H1 (cell line): ENCODE data around the gene DDOST. TPM values are rescaled to one million over a fixed set of nuclear protein-coding genes. Genes with fewer than 3 reads are reported as not detected.

Experiments
- CBX8 ChIP-seq: fragments of 300-800, 300-1000 bp; sonication (generic); IDR thresholded peaks from 2 replicates; pipeline ENCODE4 v1.7.1; 2016; ENCODE audit warnings: low read depth, low read length, borderline replicate concordance
- CHD2 ChIP-seq: IDR thresholded peaks from 2 replicates; pipeline ENCODE4 v1.6.1; 2012; ENCODE audit warnings: low read length, improper control_type of control experiment
- CHD7 ChIP-seq: fragments of 300-600 bp; sonication (generic); IDR thresholded peaks from 2 replicates; pipeline ENCODE4 v1.7.1; 2012; ENCODE audit warnings: low read length, moderate library complexity, mild to moderate bottlenecking, inconsistent platforms; ENCODE audit not compliant: insufficient replicate concordance
- CTBP2 ChIP-seq: IDR thresholded peaks from 2 replicates; pipeline ENCODE4 v1.7.0; 2011; ENCODE audit warnings: borderline replicate concordance, mild to moderate bottlenecking, moderate library complexity, mixed read lengths, low read length; ENCODE audit not compliant: insufficient read depth, insufficient read length
- NANOG ChIP-seq: IDR thresholded peaks from 2 replicates; pipeline ENCODE4 v1.6.1; 2011; ENCODE audit warnings: low read length, low read depth, mild to moderate bottlenecking, inconsistent platforms; ENCODE audit not compliant: insufficient read depth, poor library complexity, severe bottlenecking
- RNF2 ChIP-seq: fragments of 200-900, 300-1000 bp; sonication (generic); IDR thresholded peaks from 2 replicates; pipeline ENCODE4 v1.7.1; 2016; ENCODE audit warnings: borderline replicate concordance, low read depth, mild to moderate bottlenecking, antibody characterized with exemption, low read length; ENCODE audit not compliant: poor library complexity, severe bottlenecking; ENCODE audit errors: missing control alignments
- SIRT6 ChIP-seq: IDR thresholded peaks from one replicate; pipeline ENCODE4 v1.7.1; 2012; ENCODE audit warnings: low read length, inconsistent platforms
- SP1 ChIP-seq: IDR thresholded peaks from 2 replicates; pipeline ENCODE4 v1.6.1; 2011; ENCODE audit warnings: low read depth, low read length
- SRF ChIP-seq: IDR thresholded peaks from 2 replicates; pipeline ENCODE4 v1.6.1; 2011; ENCODE audit warnings: mild to moderate bottlenecking, low read depth, low read length, moderate library complexity
- USF2 ChIP-seq: IDR thresholded peaks from 2 replicates; pipeline ENCODE4 v1.6.1; 2011; ENCODE audit warnings: low read length, improper control_type of control experiment
- polyA plus RNA-seq, 7 experiments: library from polyadenylated mRNA; depleted of rRNA in 3 of 7; stranded (reverse) in 5 of 7; unstranded in 2 of 7; fragments of >200 nt in 5 of 7; fragments of 200-250 nt in 2 of 7; gene quantifications; 1 replicate in 5 of 7; 2 replicates in 1 of 7; 4 replicates in 1 of 7; pipeline versions ENCODE4 v1.2.1 to v1.2.3, GENCODE V29; 2011 to 2013; ENCODE audit warnings: missing spikeins in 2 of 7, mixed read lengths in 2 of 7
- total RNA-seq: library from RNA; stranded (reverse); fragmentation: NEBNext Ultra II Directional; extraction: Animal tissue kit (Norgen Biotek cat#: 25700); gene quantifications from 2 replicates; pipeline ENCODE4 v1.2.1, GENCODE V29; 2021

Gene DDOST
- total and polyA plus RNA-seq, 2 of the 8 experiments (the other 6 are each of a cell fraction or from before 2014, with no cell fraction given), result 253 to 336 TPM

GRCh38 chr1:20636785-20637347 lies 24.3 kb downstream of the DDOST start (continued):
- TF ChIP-seq USF2 (no peak), NANOG (no peak), CHD2 (no peak), CTBP2 (no peak), RNF2 (no peak), SRF (no peak), CBX8 (no peak), CHD7 (no peak), SP1 (no peak), SIRT6 (no peak)
- TF ChIP-seq, all 59 proteins: peak for 0
